Skin of body (tissue), 2 donors: ENCODE results near the gene UQCC2. TPM values are rescaled to one million over a fixed set of nuclear protein-coding genes. Genes with fewer than 3 reads are reported as not detected.

Source experiments
- DNase-seq: peaks from one replicate; lab custom pipeline; 2025; lab: John Stamatoyannopoulos, UW
- total RNA-seq: library from RNA; depleted of rRNA; stranded (reverse); fragments of >200 nt; gene quantifications from one replicate; pipeline ENCODE4 v1.2.3, GENCODE V29; 2014

UQCC2 gene
- 12.2 TPM for total RNA-seq

DNA sequence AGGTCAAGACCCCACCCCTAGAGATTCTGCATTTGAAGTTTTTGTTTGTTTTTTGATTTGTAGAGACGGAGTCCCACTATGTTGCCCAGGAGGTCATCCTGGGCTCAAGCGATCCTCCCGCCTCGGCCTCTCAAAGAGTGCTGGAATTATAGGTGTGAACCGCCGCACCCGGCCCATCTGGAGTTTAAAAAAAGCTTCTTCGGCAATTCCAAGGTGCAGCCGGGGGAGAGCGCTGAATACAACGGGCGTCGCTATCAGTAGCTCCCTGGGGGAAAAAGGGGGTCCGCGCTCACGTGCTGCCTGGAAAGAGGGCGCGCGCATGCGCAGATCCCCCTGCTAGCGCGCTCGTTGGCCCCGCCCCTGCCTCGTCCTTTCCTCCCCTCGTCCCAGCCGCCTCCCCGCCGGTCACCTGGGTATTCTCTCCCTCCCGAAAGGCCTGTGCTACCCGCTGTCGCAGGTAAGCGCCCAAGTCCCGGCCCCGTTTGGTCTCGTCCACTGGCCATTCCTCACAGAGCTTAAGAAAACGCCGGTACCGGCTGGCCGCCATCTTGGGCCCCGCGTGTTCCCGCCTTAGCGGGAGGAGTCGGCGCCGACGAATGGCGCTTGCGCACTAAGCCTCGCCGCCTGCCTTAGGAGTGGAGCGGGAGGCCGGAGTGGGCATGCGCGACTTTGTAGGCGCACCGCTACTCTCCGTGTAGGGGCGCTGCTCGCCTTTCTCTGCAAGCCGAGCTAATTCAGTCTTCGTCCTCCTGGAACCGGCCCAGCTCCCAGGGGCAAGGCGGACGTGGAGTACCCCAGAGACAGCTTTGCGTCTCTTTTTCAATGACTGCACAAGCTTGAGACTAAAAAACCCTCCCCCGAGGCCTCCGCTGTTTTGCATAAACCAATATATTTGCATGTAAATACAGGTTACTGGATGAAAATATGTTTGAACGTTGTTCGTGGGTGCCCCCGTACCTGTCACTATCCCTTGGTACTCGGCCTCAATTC, at the start of gene UQCC2:
Gene UQCC2 (minus strand): TSS at position 561 of the 990 bp plus-strand sequence. CDS start 14 bp downstream, at position 547.
- peak; percentile 97 for DNase-seq

DNA sequence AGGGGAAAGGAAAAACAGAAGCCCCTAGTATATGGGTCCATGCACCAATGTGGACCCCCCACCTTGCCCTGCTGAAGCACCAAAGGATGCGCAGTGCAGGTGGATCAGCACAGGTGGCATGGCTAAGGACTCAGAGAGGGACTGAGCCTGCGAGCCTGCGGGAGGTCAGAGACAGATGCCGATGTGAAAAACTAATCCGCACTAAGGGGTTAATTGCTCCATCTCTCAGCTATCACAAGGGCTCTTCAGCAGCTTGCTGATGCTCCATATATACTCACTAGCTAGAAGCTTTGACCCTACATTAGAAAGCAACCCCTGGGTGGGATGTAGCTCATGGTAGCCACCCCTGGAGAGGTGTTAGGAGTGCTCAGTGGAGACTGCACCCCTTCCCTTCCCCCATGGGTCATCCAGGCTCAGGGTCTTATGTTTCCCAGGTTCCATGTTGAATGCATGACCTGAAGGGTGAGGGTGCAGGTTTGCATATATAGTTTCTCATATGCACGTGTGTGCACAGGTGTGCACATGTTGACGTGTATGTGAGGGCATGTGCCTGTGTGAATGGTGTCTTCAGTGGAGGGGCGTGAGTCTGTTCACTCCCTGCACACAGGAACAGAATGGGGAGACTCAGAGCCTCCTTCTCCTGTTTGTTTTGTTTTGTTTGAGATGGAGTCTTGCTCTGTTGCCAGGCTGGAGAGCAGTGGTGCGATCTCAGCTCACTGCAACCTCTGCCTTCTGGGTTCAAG, 48.6 kb upstream of the UQCC2 start:
- no peak for DNase-seq

DNA sequence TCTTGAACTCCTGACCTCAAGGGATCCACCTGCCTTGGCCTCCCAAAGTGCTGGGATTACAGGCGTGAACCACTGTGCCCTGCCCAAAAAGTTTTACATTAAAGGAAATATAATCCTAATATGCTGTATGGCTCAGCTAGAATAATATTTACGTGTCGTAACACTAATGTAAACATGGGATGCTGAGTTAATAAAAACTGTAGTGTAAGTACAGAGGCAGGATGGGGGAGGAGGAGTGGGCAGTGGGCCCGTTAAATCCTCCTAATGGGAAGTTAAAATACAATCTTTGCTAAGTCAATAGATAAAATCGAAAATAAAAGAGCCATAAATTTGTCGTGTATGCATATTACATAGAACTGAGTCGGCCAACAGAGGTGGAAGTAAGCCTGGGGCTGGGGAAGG, 47.3 kb upstream of the UQCC2 start:
- no peak for DNase-seq

DNA sequence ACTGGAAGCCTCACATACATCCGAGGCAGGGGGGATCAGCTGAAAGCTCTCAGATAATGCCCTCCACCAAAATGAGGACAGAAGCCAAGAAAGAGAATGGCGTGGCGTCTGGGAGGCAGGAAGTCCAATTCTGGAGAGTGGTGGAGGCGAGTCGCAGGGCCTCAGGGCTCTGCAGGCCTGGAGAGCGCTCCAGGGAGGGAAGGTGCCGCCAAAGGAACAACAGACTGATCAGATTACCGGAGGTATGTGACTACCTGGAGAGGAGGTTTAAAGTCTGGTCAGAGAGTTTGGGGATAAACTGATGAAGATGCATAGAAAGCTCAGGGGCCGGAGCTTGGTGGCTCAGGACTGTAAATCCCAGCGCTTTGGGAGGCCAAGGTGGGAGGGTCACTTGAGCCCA, 46.4 kb upstream of the UQCC2 start:
- DNase-seq = no peak

DNA sequence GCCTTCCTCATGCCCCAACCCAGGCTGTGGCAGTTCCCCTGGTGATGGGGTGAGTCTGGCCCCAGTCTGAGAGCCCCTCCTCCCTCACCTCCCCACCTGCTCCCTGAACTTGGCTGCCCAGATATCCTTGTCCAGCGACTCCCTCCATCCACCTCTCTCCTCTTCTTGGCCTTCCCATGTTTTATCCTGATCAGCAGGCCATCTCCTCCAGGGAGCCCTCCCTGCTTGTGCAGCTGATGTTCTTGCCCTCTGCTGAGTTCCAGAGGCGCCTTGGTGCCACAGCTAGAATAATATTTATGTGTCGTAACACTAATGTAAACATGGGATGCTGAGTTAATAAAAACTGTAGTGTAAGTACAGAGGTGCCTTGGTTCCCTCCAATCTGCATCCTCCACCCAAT, 45.6 kb upstream of the UQCC2 start:
- no peak for DNase-seq

DNA sequence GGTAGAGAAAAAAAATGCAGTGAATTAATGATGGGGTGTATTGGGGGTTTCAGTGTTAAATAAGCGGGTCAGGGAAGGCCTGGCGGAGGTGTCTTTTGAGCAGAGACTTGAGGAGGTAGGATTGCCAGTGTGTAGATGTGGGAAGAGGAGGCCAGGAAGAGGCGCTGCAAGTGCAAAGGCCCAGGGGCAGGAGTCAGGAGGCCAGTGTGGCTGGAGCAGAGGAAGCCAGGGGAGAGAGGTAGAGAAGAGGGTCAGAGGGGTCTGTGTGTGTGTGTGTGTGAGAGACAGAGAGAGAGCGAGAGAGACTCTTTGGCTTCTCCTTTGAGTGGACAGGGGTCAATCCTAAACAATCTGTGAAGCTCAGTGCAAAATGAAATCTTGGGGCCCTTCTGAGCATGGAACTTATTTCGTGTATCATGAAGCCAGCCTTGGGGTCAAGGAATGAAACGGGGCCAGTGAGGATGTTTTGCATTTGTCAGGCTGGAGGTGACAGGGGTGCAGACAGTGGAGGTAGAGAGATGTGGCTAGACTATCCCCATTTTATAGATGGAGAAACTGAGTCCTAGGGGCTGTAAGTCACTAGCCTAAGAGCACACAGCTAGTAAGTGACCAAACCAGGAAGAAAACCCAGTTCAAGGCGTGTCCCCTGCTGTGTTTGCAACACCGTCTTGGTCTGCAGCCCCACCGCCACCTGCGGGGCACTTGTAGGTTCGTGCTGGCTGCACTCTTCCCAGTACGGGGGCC, 44.9 kb upstream of the UQCC2 start:
- no peak for DNase-seq

DNA sequence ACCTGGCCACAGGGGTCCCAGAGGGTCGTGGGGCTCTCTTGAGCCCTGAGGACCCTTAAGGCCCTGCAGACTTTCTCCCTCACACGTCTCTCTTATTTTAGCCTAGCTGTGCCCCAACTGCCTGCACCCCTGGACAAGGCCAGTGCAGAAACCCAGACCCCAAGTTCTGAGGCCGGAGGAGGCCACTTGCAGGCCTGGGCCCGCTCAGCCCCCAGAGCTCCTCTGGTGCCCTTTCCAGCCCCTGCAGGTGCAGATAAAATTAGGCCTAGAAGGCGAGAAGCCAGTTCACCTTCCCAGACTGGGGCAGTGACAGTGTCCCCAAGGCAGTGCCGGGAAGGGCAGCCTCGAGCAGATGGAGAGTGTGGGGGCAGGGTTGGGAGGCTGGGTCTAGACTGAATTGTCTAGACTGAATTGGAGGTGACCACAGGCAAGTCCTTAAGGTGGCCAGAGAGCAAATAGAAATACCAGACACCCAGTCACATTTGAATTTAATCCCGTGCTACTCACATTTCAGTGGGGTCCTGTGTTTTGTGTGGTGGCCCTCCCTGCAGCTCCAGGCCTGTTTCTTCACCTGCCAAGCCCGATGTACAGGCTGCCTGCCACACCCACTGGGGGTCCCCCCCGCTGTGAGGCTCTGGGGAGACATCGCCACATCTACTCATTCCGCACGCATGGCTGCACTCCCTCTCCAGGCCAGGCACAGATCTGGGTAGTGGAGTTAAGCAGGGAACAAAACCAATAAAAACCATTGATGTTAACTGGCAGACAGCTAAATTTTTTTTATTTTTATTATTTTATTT, 43.8 kb upstream of the UQCC2 start:
- DNase-seq = no peak

DNA sequence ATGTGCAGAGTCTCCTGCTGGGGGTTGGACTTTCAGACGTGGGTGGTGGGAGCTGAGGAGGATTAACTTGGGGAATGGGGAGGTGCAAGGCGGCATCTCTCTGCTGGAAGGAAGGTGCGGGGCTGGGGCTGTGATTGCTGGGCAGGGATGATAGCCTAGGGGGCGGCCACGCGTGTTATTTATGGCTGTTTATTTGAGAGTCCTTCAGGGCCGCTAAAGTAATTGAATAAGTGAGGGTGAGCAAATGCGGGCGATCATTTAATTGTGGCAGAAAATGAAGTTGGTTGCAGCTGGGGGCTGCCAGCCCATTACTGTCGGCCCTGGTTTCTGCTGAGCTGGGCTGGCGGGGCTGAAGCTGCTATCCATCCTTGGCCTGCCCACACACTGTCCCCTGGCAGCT, 42.7 kb upstream of the UQCC2 start:
- no peak for DNase-seq

DNA sequence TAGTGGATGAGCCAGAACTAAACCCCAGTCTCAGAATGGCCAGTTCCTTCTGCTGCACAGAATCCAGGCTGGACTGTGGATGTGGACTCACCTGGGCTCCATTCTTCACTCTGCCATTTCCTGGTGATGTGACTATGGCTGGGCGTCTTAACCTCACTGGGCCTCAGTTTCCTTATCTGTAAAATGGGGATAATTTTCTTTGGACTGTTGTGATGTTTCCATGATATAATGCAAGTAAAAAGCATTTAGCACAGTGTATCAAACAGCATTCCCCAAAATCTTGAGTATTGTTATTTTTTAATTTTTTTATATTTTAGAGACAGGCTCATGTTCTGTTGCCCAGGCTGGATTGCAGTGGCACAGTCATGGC, 41.1 kb upstream of the UQCC2 start:
- no peak for DNase-seq

DNA sequence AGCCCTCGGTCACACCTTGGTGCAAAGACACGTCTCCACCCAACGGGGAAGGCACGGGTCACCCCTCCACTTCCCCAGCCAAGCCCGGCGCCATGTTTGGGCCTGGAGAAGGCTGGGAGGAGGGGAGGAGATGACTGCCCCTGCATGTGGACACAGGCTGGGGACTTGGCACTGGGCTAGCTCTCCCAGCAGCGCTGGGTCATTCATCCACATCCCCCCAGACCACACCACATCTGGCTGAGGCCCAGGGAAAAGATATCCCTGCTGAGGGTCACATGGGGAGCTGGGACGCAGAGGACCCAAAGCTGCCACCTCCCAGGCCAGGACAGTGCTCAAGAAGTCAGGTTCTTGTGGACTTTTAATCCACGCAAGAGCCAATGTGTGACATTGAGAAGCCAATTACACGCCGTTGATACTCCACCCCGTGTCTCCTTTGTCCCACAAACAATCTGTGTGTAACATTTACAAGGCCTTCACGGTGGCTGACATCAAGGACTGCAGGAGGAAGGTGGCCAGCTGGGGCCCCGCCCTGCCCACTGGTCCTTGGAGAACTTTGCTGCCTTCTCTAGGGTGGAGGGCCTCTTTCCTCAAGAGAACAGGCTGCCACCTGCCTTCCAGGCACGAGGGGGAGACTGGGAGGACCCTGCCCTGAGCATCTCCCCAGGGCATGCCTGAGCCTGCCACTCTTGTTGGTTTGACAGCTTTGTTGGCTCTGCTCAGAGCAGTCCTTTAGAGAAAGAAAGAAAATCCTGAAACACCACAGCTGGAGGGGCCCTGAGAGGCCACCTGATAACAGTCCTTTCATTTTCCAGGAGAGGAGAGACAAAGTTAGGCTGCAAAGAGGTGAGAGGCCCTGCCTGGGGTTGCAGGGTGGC, 40.5 kb upstream of the UQCC2 start:
- DNase-seq = no peak

DNA sequence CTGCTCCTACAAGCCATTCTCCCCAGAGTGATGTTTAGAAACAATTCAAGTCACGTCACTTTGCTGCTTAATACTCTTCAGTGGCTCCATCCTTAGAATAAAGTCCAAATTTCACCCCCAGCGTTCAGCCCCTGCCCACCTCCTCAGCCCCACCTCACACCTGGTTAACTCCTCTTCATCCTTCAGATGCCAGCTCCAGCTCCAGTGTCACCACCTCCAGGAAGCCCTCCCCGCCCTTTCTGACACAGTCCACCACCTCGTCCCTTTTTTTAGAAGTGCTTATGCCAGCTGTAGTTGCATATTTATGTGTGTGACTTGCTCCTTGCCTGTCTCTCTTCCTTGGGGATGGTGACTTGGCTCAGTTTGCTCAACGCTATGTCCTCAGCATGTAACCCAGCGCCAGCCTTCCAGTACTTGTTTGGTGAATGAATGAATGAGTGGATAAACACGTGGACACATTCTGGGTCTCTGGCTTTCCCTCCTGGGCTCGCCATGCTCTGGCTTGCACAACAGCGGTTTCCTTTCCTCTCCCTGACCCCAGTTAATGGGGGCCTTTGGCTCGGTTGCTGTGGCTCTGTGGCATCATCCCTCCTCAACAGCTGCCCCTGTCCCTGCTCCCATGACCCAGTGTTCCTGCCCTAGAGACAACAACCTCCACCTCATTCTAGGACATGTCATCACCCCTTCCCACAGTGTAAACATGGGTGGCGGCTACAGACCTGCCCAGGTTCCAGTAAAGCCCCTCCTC, 38.9 kb upstream of the UQCC2 start:
- DNase-seq = no peak

DNA sequence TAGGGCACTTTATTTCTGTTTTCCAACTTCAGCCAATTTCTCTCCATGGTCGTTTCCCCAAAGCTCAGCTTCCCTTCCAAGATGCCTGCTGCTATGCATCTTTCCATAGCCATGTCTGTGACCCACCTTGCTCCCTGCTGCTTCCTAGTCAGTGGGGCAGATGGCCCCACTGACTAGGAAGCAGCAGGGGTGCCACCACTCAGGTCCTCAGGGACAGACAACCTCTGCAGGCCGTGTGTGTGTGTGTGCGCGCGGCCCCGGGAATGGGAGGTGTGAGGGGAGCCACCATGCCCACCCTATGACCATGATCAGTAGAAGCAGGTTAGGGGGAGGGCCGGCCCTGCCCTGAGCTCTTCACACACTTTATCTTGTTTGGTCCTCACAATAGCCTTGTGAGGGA, 37.9 kb upstream of the UQCC2 start:
- no peak for DNase-seq

DNA sequence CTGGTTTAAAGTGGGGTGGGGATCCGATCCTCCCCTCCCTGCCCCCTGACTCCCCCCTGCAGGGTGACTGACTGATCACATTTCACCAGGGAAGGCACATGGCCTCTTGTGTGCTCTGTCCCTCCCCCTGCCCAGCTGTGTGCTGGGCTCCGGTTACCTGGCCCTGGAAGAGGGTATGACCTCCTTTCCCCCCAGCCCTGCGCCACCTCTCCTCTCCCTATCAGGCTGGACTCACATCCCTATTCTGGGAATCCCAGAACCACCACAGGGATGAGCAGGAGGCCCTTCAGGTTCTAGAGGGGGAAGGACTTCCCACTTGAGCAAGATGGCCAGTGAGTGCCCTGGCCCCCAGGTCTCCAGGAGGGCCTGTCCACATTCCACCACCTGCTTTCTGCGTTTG, 37.3 kb upstream of the UQCC2 start:
- DNase-seq = no peak

DNA sequence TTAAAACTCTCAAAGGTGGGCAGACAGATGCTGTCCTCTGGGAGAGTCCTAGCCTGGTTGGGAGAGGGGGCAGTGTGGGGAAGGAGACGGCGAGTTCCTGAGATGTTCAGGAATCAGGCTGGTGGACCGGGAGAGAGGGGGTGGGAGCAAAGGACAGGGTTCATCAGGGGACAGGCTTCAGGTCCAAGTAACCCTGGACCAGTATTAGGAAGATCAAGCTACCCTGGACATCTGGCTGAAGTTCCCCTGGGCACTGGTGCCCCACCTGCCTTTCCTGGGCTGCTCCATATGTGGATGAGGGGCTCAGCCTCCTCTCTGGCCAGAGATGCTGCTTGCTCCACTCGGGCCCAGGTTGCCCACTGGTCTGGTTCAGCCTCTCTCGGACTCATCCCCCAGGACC, 36.3 kb upstream of the UQCC2 start:
- no peak for DNase-seq

DNA sequence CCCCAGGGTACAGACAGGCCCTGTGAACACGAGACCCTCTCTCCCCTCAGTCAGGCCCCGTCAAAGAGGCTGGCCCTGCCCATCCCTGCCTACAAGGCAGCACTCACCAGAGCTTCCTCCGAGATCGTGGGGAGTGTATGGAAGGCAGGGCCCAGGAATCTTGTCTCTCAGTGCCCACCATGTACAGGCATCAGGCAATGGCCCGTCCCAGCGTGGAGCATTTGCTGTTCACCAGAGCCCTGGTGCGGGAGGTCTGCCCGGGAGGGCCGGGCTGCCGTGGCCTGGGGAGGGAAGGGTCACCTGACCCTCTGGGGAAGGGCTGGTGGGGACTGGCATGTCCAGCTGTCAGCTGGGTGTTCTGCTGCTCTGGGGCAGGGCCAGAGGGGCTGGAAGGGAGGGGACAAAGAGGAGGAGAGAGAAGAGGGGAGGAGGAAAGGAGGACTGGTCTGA, 35.2 kb upstream of the UQCC2 start, which contains the start of gene IP6K3:
Gene IP6K3 (minus strand): TSS at position 255 of the 450 bp plus-strand sequence. CDS start 11,429 bp downstream, outside the sequence.
- no peak for DNase-seq

DNA sequence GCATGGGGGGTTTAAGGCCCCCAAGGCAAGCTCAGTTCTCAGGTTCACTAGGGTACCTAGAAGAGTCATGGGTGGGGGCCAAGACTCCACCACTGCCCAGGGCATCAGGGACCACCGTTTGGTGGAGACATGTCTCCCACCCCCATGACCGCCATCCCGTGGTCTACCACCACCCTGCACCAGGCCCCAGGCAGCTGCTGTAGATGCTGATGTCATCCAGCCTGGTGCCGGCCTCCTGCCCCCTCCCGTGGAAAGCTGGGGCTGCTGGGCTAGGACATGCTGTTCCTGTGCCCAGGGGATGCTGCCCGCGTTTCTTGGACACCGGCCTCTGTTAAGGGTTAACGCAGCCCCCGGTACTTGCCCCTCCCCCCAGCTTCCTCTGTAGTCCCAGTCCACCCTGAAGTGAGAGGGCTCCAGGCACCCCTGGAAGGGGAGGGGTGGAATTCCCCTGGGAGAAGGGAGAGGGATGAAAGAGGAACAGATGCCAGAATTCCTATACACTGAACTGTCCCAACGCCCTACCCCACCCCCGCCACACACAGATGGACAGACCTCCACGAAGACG, 34.6 kb upstream of the UQCC2 start:
- DNase-seq = no peak

DNA sequence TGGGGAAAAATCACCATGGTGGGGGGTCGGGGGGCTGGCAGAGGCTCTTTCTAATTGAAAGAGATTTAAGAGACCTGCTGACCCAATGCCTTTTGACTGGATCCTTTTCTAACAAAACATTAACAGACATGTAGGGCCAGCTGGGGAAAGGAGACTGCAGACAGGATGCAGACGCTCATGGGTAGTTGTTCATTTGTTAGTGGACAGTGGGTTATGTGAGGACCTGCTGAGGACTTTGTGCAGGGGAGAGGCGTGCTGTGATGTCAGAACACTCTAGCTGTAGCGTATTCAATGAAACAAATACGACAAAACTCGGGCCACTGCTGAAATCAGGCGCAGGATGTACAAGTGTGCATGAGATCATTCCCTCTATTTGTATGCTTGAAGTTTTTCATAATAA, 34.0 kb upstream of the UQCC2 start:
- DNase-seq = no peak

DNA sequence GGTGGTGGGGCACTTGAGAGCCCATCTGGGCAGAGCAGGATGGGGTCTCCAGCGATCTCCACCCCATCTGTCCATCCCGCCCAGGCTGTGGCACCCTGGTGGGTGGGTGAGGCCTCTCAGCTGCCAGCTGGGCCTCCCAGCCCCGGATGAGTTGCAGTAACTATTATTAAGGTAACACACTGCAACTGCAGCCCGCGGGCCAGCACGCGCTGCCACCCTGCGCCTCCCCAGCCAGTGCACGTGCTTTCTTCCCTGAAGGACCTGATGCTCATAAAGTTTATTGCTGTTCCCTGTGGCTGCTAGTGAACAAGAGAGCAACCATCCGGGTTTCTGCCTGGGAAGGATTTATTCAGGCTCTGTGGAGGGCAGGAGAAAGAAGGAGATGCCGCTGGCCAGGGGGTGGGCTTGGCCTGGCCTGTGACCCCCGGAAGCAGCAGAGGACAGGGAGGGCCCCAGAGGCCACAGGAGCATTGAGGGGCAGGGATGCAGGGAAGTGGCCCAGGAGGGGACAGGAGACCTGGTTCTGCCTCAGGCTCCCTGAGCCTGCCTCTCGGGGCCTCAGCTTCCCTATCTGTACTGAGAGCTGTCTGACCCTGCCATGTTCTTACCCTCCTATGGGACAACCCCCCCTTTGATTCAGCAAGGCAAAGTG, 33.5 kb upstream of the UQCC2 start:
- no peak for DNase-seq
